ENCODE data around the gene ASL. TPM values are rescaled to one million over a fixed set of nuclear protein-coding genes. Genes with fewer than 3 reads are reported as not detected.
"Not testable (repeated sequence)": the region's sequence is repeated elsewhere in the genome, so short reads cannot be mapped to it uniquely, and the experiment has no call there.

Gene ASL
- polyA plus RNA-seq, 3 donors, result 29.7 to 51.6 (median 35.9) TPM

DNA sequence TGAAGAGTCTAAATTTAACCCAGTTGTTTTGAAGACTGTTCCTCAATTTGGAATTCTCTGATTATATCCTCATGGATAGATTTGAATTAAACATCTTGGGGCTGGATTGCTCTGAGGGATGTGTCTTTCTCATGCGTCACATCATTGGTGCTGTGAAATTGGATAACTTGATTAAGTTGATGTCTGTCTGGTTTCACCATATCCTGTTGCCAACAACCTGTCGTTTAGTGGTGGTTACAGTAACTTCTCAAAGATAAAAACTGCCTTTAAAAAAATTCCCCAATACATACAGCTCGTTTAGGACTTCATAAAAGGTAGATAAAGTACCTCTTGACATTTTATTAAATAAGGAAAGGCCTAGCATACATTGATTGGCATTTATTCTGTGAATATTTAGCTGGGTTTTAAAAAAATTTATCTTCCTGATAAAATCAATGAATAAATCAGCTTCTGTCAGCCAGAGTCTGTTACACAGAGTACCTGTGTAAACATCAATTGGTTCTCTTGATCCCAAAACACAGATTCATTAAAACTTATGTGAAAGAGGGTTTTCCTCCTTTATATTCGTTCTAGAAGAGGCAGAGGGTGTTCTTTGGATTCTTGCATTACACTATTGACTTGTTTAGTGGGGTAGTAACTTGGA, 49.6 kb downstream of the ASL start:
- TF ChIP-seq, protein P1, sequence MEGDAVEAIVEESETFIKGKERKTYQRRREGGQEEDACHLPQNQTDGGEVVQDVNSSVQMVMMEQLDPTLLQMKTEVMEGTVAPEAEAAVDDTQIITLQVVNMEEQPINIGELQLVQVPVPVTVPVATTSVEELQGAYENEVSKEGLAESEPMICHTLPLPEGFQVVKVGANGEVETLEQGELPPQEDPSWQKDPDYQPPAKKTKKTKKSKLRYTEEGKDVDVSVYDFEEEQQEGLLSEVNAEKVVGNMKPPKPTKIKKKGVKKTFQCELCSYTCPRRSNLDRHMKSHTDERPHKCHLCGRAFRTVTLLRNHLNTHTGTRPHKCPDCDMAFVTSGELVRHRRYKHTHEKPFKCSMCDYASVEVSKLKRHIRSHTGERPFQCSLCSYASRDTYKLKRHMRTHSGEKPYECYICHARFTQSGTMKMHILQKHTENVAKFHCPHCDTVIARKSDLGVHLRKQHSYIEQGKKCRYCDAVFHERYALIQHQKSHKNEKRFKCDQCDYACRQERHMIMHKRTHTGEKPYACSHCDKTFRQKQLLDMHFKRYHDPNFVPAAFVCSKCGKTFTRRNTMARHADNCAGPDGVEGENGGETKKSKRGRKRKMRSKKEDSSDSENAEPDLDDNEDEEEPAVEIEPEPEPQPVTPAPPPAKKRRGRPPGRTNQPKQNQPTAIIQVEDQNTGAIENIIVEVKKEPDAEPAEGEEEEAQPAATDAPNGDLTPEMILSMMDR (IDR thresholded peaks at IDR 0.05), result no peak
- peak overlapping the region in 5 of 7 donors; percentile 16 to 73 (median 56) for H3K27ac Mint-ChIP-seq
- Histone ChIP-seq H3K79me2 (ENCODE audit: insufficient read depth, low read length) (peaks cover 94% of the 10 kb centered on the region), H3K9ac (ENCODE audit: insufficient read depth, low read length, poor library complexity, severe bottlenecking) (no peak overlapping the region), H3K4me3 (replicated peaks in 1 of 3; ENCODE audit: low read depth in 2 of 3, low read length in 3 of 3) (no peak overlapping the region), H3K36me3 (replicated peaks in 1 of 2; ENCODE audit: control insufficient read depth in 1 of 2, insufficient read depth in 2 of 2, low read length in 2 of 2) (peaks cover 0 to 14% of the 10 kb centered on the region in 2 donors), H3K9me3 (replicated peaks in 1 of 2; ENCODE audit: control insufficient read depth in 1 of 2, insufficient read depth in 1 of 2, low read length in 2 of 2) (no peaks in the 10 kb centered on the region), H3K27ac (ENCODE audit: low read depth in 1 of 2, low read length in 2 of 2) (peak overlapping the region in 1 of 2 donors; percentile 42), H3K4me2 (replicated peaks; ENCODE audit: extremely low read depth, low read length, poor library complexity, severe bottlenecking) (no peak overlapping the region), H2AFZ (ENCODE audit: insufficient read depth, low read depth, low read length, poor library complexity, severe bottlenecking) (no peak overlapping the region), H3K27me3 (ENCODE audit: control insufficient read depth in 2 of 2, insufficient read depth in 2 of 2, low read length in 2 of 2) (no peaks in the 10 kb centered on the region), H4K20me1 (ENCODE audit: insufficient read depth, low read length) (peaks cover 94% of the 10 kb centered on the region), H3K4me1 (ENCODE audit: control insufficient read depth in 1 of 2, insufficient read depth in 2 of 2, low read length in 2 of 2) (peaks cover 0 to 12% of the 10 kb centered on the region in 2 donors)
- H3K36me3 Mint-ChIP-seq, result peaks cover 7 to 33% of the 10 kb centered on the region in 2 donors
- no peaks in the 10 kb centered on the region for H3K9me3 Mint-ChIP-seq
- intact Hi-C loops (cut with micrococcal nuclease), result no loop called here
- no CpG with 5 or more reads among the region's 4 CpGs for WGBS (ENCODE audit: insufficient coverage)
- peaks cover 25% of the 10 kb centered on the region for H3K4me1 Mint-ChIP-seq
- no peak overlapping the region for H3K4me3 Mint-ChIP-seq
- DNase-seq, result no peak
- peaks cover 0 to 1% (median 0%) of the 10 kb centered on the region in 3 donors for H3K27me3 Mint-ChIP-seq (ENCODE audit: low read depth in 3 of 3)

DNA sequence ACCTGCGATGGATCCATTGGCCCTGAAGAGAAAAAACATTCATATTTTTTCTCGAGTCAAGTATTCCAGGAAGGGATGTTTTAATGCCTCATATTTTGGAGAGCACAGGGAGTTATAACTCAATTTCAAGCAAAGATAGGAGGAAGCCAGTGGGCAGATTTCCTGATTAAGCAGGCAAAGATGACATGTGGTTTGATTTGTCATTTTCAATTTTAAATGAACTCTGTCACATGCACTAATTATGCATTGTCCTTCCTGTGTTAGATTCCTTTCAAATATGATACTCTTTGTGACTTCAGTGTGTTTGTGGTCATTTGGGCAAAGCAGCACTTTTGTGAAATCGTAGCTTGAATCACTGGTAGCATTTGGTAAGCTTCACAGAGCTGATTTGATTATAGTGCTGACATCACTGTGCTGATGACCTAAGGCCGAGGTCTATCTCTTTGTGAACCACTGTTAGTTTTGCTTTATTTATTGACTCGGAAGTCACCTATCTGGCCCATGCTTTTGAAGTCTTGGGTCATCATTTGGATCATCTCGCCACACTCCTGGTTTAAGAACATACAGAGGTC, 50.2 kb downstream of the ASL start:
- peaks cover 90% of the 10 kb centered on the region for H4K20me1 ChIP-seq (ENCODE audit: insufficient read depth, low read length)
- H3K27me3 ChIP-seq (ENCODE audit: control insufficient read depth in 2 of 2, insufficient read depth in 2 of 2, low read length in 2 of 2); DNase-seq; H3K4me2 ChIP-seq (replicated peaks; ENCODE audit: extremely low read depth, low read length, poor library complexity, severe bottlenecking); H3K4me3 ChIP-seq (replicated peaks in 1 of 3; ENCODE audit: low read depth in 2 of 3, low read length in 3 of 3); H3K9me3 ChIP-seq (replicated peaks in 1 of 2; ENCODE audit: control insufficient read depth in 1 of 2, insufficient read depth in 1 of 2, low read length in 2 of 2); H3K9me3 Mint-ChIP-seq; intact Hi-C loops (cut with micrococcal nuclease); H2AFZ ChIP-seq (ENCODE audit: insufficient read depth, low read depth, low read length, poor library complexity, severe bottlenecking); H3K4me3 Mint-ChIP-seq; H3K9ac ChIP-seq (ENCODE audit: insufficient read depth, low read length, poor library complexity, severe bottlenecking); H3K27me3 Mint-ChIP-seq (ENCODE audit: low read depth in 3 of 3): not testable (repeated sequence)
- H3K27ac Mint-ChIP-seq, result peak overlapping the region in 1 of 7 donors; percentile 56
- WGBS (ENCODE audit: insufficient coverage), result 81% methylated on average over 3 of the region's 6 CpGs
- H3K36me3 ChIP-seq (replicated peaks in 1 of 2; ENCODE audit: control insufficient read depth in 1 of 2, insufficient read depth in 2 of 2, low read length in 2 of 2), result peaks cover 5 to 21% of the 10 kb centered on the region in 2 donors
- H3K27ac ChIP-seq (ENCODE audit: low read depth in 1 of 2, low read length in 2 of 2), result peak overlapping the region in 1 of 2 donors; percentile 42
- H3K4me1 Mint-ChIP-seq, result peaks cover 21% of the 10 kb centered on the region
- peaks cover 11 to 37% of the 10 kb centered on the region in 2 donors for H3K36me3 Mint-ChIP-seq
- peaks cover 88% of the 10 kb centered on the region for H3K79me2 ChIP-seq (ENCODE audit: insufficient read depth, low read length)
- peaks cover 0 to 12% of the 10 kb centered on the region in 2 donors for H3K4me1 ChIP-seq (ENCODE audit: control insufficient read depth in 1 of 2, insufficient read depth in 2 of 2, low read length in 2 of 2)

- H2AFZ ChIP-seq (ENCODE audit: insufficient read depth, low read depth, low read length, poor library complexity, severe bottlenecking); H3K4me3 Mint-ChIP-seq; H3K4me1 ChIP-seq (ENCODE audit: control insufficient read depth in 1 of 2, insufficient read depth in 2 of 2, low read length in 2 of 2); H3K27me3 ChIP-seq (ENCODE audit: control insufficient read depth in 2 of 2, insufficient read depth in 2 of 2, low read length in 2 of 2); H3K27me3 Mint-ChIP-seq (ENCODE audit: low read depth in 3 of 3); H3K27ac ChIP-seq (ENCODE audit: low read depth in 1 of 2, low read length in 2 of 2); H3K9me3 ChIP-seq (replicated peaks in 1 of 2; ENCODE audit: control insufficient read depth in 1 of 2, insufficient read depth in 1 of 2, low read length in 2 of 2); intact Hi-C loops (cut with micrococcal nuclease); H3K9me3 Mint-ChIP-seq; H3K4me3 ChIP-seq (replicated peaks in 1 of 3; ENCODE audit: low read depth in 2 of 3, low read length in 3 of 3); H3K4me2 ChIP-seq (replicated peaks; ENCODE audit: extremely low read depth, low read length, poor library complexity, severe bottlenecking); H3K9ac ChIP-seq (ENCODE audit: insufficient read depth, low read length, poor library complexity, severe bottlenecking); DNase-seq: not testable (repeated sequence)
- H3K27ac Mint-ChIP-seq, result peak overlapping the region in 4 of 7 donors; percentile 41 to 64 (median 56)
- H4K20me1 ChIP-seq (ENCODE audit: insufficient read depth, low read length), result peaks cover 82% of the 10 kb centered on the region
- peaks cover 20 to 46% of the 10 kb centered on the region in 2 donors for H3K36me3 Mint-ChIP-seq
- WGBS (ENCODE audit: insufficient coverage), result 92% methylated on average over 3 of the region's 3 CpGs
- peaks cover 19% of the 10 kb centered on the region for H3K4me1 Mint-ChIP-seq
- peaks cover 83% of the 10 kb centered on the region for H3K79me2 ChIP-seq (ENCODE audit: insufficient read depth, low read length)
- peaks cover 18 to 28% of the 10 kb centered on the region in 2 donors for H3K36me3 ChIP-seq (replicated peaks in 1 of 2; ENCODE audit: control insufficient read depth in 1 of 2, insufficient read depth in 2 of 2, low read length in 2 of 2)
Measured at GRCh38 chr7:66127172-66127571, 51.6 kb downstream of the ASL start.
